Stimulated activated naive CD4-positive, alpha-beta T cell treated with Interleukin-2 at 50 U/mL for 16 hours (primary cell): ENCODE measurements around the gene TRAT1.
"Not testable (repeated sequence)": the region's sequence is repeated elsewhere in the genome, so short reads cannot be mapped to it uniquely, and the experiment has no call there.

Experiments used
- DNase-seq: peaks from one replicate; lab custom pipeline; 2025; lab: John Stamatoyannopoulos, UW

TRAT1 gene, protein sequence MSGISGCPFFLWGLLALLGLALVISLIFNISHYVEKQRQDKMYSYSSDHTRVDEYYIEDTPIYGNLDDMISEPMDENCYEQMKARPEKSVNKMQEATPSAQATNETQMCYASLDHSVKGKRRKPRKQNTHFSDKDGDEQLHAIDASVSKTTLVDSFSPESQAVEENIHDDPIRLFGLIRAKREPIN

GRCh38 chr3:108822123-108822897 lies at the start of gene TRAT1:
TSS of gene TRAT1 (plus strand) at chr3:108822786. CDS start at chr3:108822928, 142 bp downstream.
- DNase-seq: no peak

DNA sequence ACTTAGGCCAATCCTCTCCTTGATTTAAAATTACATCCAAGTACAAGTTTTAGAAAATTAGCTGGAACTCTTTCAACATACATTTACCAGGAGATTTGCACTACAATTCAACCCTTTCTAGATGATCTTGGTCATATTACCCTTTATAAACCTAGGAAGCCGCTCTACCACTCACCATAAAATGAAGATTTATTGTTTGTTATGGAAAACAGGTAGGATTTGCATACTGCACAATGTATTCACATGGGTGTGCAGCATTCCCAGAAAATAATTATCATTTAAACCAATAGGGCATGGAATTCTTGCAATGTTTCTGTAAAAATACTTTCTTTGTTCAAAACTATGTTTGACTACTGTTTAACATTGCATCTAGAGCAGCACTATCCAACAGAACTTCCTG lies 46.9 kb upstream of the TRAT1 start:
- no peak for DNase-seq

- no peak for DNase-seq
Observed at GRCh38 chr3:108779496-108779895, 43.1 kb upstream of the TRAT1 start.

- DNase-seq: peak; percentile 5
Observed at GRCh38 chr3:108780235-108780634, 42.4 kb upstream of the TRAT1 start.

DNA sequence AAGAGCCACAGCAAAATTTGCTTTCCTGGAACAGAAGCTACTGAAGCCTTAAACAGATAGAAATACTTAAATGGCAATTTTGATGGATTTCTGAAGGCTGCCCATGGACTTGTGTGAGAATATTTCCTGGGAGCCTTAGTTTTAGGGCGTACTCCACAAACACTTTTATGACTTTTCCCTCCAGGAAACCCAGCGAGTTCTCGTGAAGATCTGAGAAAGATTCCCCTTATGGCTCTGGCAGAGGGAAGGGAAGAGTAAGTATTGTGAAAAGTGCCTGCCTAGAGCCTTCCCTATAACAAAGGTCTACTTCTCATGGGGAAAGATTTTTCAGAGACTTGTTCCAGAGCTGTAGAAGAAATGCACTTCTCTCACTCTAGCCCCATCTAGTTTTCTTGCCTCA lies 31.1 kb upstream of the TRAT1 start:
- no peak for DNase-seq

DNA sequence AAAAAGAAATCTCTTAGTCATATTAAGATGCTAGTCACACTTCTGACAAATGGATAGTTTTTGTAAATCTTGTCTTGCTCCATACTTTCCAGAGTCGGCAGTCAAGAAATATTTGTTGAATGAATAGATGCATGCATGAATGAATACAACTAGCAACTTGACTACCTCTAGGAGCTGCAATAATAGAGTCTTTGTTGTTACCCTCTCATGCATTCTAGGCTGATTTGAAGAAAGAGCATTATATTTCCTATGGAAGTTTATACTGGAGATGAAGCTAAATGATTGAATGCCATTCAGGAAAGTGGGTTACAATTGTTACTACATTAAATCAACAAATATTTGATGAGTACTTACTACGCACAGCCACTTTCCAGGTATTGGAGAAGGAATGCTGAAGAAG lies 18.1 kb upstream of the TRAT1 start:
- no peak for DNase-seq

GRCh38 chr3:108804966-108805365 lies 17.6 kb upstream of the TRAT1 start:
- DNase-seq: no peak

DNA sequence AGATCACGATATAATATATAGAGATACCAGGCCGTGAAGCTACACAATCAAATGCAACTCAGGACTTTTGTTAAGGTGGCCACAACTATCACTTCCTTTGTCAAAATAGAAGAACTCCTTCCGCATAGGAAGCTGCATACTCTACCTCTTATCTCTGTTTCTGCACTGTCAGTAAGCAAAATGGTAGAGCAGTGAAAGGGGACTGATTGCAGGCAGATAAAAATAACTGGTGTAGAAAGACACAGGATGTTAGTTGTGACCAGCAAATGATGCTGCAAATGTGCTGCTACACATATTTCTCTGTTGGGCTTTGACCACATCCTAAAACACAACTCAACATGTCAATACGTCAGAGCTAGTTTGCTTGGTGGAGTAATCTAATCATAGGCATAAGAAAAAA lies 16.3 kb upstream of the TRAT1 start:
- DNase-seq: no peak

GRCh38 chr3:108818404-108818803 lies 4.2 kb upstream of the TRAT1 start:
- peak; percentile 17 for DNase-seq

DNA sequence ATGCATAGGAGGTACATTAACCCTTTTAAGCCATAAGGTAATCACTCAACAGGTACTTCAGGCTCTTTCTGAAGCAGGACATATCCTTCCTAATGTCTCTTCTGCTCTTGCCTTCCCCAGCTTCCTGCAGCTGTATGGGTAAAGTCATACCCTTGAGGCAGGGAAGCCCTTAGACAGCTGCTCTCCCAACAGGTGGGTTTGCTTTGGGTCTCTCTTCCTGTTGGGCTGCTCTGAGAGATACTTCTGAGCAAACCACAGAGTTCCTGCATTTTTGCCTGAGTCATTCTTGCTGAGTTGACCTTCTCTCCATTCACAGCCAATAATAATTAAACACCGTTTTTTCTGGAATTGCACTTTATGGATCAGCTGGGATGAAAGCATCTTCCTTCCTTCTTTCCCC lies 2.0 kb upstream of the TRAT1 start:
- DNase-seq: no peak

GRCh38 chr3:108823227-108823626 lies 641 bp downstream of the TRAT1 start:
- no peak for DNase-seq

DNA sequence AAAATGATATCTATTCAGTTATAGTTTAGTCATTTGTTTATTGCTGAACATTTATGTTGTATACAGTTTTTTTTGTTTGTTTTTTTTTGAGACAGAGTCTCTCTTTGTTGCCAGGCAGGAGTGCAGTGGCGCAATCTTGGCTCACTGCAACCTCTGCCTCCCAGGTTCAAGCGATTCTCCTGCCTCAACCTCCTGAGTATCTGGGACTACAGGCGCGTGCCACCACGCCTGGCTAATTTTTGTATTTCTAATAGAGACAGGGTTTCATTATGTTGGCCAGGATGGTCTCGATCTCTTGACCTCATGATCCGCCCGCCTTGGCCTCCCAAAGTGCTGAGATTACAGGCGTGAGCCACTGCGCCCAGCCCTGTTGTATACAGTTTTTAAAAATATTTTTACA lies 1.2 kb downstream of the TRAT1 start:
- DNase-seq: not testable (repeated sequence)

DNA sequence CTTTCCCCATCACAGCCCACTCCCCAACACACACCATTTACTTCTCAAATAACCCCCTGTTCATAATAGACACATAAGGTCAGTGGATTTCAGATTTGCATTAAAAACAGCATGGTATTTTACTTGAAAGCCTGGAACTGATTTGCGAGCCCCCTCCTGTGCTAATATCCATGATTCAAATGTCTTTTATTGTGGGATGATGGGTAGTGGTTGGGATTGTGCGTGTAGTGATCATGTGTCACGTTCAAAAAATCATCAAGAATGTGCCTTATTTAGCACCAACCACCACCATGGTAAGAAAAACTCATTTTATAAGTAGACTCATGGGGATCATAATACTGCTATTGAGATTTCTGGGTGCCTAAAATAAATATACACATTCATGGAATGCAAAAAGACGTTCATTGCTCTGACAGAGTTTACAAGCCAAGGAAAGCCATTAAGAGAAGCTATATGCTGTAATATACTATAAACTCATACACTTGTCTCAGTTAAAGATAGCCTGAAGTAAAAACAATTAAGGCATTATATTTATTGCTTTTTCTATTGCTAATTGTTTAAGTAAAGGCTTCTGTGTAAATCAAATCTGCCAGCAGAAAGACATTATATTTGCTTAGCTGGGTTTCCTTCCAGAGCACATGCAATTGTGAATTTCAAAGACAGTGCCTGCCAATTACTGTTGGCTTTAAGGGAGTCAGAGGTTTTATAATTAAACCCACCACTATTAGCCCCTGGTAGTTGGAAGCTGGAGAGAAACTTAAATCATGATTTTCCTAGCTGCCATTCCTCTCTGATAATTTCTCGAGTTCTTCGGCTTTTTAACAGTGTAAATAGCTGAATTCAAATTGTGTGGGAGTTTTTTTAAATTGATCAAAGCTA lies 4.0 kb downstream of the TRAT1 start:
- no peak for DNase-seq

DNA sequence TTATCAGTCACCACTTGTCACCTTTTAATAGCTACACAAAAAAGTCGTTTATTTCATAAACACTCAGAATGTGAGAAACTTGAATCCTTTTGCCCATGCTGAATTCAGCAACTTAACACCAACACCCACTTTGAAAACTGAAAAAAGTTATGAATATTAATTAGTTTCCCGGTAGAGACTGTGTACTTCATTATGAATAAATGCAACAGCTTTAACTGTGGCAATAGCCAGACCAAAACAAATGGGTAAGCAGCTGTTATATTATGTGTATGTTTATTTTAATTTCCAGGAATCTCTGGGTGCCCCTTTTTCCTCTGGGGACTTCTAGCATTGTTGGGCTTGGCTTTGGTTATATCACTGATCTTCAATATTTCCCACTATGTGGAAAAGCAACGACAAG lies 7.8 kb downstream of the TRAT1 start:
- DNase-seq: no peak

- DNase-seq: no peak
Observed at GRCh38 chr3:108830991-108831614, 8.5 kb downstream of the TRAT1 start.

DNA sequence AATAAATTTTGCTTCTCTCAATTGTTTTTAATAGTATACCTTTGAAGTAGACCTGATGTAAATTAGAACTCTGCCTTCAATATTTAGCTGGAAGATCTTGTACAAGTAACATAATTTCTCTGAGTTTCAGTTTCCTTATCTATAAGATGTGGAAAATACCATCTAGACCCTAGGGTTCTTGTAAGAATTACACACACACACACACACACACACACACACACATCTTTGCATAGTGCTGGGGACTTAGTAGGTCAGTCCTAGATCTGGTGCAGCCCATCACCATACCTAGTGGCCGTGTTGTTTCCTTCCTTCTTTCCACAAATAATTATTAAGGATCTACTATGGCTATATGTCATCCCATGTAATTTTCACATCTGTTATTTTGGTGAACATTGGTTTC lies 11.0 kb downstream of the TRAT1 start:
- DNase-seq: no peak

GRCh38 chr3:108834551-108834950 lies 12.0 kb downstream of the TRAT1 start:
- DNase-seq: no peak

DNA sequence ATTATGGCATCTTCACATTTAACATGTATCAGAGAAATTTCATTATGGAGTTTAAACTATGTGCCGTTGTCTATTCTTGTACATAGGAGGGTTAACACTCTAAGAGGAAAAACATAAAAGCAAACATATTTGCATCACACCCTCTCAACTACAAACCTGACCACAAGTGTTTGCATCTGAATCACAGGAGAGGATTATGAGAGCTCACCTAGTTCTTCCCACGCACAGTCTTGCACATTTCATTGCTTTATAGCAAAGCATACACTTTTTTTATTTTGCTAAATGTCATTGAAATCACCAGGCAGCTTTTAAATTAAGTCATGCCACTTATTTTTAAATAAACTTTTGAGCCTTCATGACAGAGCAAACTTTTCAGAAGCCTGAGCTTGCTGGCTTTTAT lies 12.5 kb downstream of the TRAT1 start:
- DNase-seq: peak; percentile 26

DNA sequence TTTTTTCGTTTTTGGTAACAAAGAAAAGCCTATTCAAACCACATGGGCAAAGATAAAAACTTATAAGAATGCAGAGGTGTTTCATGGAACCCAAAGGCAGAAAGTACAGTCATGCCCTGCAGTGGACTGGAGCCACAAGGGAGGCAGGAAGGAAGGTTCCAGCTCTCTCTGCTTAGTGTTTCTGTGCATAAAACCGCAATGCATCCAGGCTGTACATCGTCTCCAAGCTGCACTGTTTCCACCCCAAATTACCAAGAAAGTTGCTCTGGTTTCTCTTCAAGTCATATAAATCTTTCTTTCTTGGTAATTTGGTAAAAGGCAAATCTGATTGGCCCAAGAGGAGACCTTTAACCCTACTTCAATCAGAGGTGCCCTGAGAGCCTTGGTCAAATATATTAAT lies 15.8 kb downstream of the TRAT1 start:
- peak; percentile 52 for DNase-seq

DNA sequence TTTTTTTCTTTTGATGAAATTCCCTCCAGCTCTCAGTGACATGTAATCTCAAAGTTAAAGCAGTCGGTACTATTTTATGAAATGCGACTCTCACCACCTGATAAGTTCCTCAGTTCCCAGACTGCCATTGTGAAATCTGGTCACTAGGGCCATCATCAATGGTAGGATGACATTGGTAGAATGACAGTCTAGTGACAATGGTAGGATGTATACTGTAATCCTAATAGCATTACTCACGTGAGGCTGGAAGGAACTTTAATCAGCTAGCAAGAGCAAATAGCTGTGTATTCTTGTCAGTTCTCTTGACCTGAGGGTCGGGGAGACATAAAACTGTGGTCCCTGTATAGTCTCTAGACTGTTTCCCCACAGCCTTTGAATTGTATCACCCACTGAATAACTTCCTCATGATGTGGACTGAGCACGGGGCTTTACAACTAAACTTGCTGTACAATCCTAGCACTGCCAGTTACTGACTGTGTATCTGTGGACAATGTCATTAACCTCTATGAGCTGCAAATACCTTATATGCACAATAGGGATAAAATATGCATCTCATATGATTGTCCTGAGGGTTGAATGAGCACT lies 23.2 kb downstream of the TRAT1 start:
- no peak for DNase-seq

GRCh38 chr3:108847187-108847586 lies 24.6 kb downstream of the TRAT1 start:
- DNase-seq: no peak

DNA sequence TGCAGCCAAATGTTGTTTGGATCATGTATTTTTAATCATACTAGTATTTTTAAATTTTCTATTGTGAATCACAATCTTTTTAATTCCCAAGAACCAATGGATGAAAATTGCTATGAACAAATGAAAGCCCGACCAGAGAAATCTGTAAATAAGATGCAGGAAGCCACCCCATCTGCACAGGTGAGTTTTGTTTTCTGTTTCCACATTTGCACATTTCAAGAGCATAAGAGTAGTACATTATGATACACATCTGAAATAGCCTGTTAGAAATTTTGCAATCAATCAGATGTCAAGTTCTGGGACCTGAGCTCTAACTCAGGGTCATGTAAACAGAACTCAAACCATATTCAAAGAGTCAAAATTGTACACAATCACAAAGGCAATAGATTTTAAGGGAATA lies 26.5 kb downstream of the TRAT1 start:
- no peak for DNase-seq
